GM19372 (cell line): Measurements from ENCODE around the gene NFE2L1.
"Not testable (repeated sequence)": the region's sequence is repeated elsewhere in the genome, so short reads cannot be mapped to it uniquely, and the experiment has no call there.

ENCODE experiments used
- ATAC-seq: cut with Tn5 transposase; IDR thresholded peaks from one replicate; pipeline ENCODE4 v1.9.1; 2021; ENCODE audit warnings: mild to moderate bottlenecking, low read depth, moderate library complexity; ENCODE audit not compliant: unreplicated experiment

The NFE2L1 gene

GRCh38 chr17:48047741-48048383 lies at the start of gene NFE2L1:
NFE2L1 (plus strand) TSS chr17:48048359; CDS start chr17:48051119, 2,760 bp downstream.
- ATAC-seq, result peak; percentile 88

GRCh38 chr17:47999582-47999981 lies 48.6 kb upstream of the NFE2L1 start:
- no peak for ATAC-seq

GRCh38 chr17:48001197-48001596 lies 47.0 kb upstream of the NFE2L1 start:
- no peak for ATAC-seq

- not testable (repeated sequence) for ATAC-seq
Observed at GRCh38 chr17:48001657-48002056, 46.5 kb upstream of the NFE2L1 start.

GRCh38 chr17:48002266-48002915 lies 45.8 kb upstream of the NFE2L1 start:
- no peak for ATAC-seq

GRCh38 chr17:48002916-48003416 lies 45.2 kb upstream of the NFE2L1 start:
- no peak for ATAC-seq

GRCh38 chr17:48003417-48004151 lies 44.6 kb upstream of the NFE2L1 start:
- ATAC-seq, result no peak

- ATAC-seq, result no peak
Observed at GRCh38 chr17:48004983-48005382, 43.2 kb upstream of the NFE2L1 start.

GRCh38 chr17:48006936-48007709 lies 41.0 kb upstream of the NFE2L1 start:
- no peak for ATAC-seq

GRCh38 chr17:48010193-48010592 lies 38.0 kb upstream of the NFE2L1 start:
- no peak for ATAC-seq

GRCh38 chr17:48011405-48012150 lies 36.6 kb upstream of the NFE2L1 start:
- ATAC-seq, result no peak

- no peak for ATAC-seq
Observed at GRCh38 chr17:48012151-48012520, 36.0 kb upstream of the NFE2L1 start.

- ATAC-seq, result no peak
Observed at GRCh38 chr17:48012654-48013053, 35.5 kb upstream of the NFE2L1 start.

- no peak for ATAC-seq
Observed at GRCh38 chr17:48013876-48014594, 34.1 kb upstream of the NFE2L1 start.

- no peak for ATAC-seq
Observed at GRCh38 chr17:48014595-48015111, 33.5 kb upstream of the NFE2L1 start.

GRCh38 chr17:48016112-48016511 lies 32.0 kb upstream of the NFE2L1 start:
- ATAC-seq, result no peak

GRCh38 chr17:48017817-48018158 lies 30.4 kb upstream of the NFE2L1 start:
- ATAC-seq, result not testable (repeated sequence)

GRCh38 chr17:48021934-48022333 lies 26.2 kb upstream of the NFE2L1 start:
- ATAC-seq, result no peak

- no peak for ATAC-seq
Observed at GRCh38 chr17:48022901-48023300, 25.3 kb upstream of the NFE2L1 start.
